T follicular helper cell (primary cell): Measurements from ENCODE around the gene NELFA.

ENCODE experiments used
- DNase-seq: peaks from one replicate; pipeline ENCODE4 v3.0.0-alpha.2; 2020; ENCODE audit warnings: low read depth

NELFA gene

DNA sequence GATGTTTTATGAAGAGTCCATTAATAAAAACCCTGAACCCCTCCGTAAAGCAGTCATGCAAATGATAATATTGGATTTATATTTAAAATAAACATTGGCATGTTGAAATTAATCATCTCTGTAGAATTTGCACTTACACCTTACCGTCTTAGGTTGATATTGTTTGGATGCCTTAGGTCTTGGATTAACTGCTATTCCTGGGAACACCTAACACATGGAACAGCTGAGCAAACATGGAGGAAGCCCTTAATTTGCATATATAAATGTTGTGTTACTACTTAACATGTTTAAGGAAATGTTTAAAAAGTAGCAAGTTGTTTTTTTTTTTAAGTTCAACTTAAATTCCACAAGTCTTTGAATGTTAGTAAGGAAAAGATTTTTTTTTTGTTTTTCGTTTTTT is 75.1 kb downstream of the NELFA start:
- no peak for DNase-seq

DNA sequence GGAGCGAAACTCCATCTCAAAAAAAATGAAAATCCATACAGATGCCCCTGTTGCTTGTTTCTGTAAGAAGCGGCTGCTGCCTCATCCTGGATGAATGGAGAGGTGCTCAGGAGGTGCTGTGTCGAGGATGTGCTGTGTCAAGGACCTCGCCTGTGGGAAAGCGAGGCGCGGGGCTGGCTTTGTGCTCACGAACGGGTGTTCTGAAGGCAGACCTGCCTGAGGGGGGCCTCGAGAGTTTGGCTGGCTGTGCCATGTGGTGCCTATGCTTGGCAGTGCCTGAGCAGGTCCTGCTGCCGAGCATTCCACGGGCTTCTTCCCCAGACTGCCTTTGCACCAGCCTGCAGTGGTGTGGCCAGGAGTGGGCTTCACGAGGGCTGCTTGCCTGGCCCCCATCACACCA is 76.0 kb downstream of the NELFA start:
- DNase-seq = no peak
